ENCODE data around the gene ZFAND3. TPM values are rescaled to one million over a fixed set of nuclear protein-coding genes. Genes with fewer than 3 reads are reported as not detected.

Gene ZFAND3
- total and polyA plus RNA-seq, 12 donors: 21.4 to 163 (median 46.3) TPM

DNA sequence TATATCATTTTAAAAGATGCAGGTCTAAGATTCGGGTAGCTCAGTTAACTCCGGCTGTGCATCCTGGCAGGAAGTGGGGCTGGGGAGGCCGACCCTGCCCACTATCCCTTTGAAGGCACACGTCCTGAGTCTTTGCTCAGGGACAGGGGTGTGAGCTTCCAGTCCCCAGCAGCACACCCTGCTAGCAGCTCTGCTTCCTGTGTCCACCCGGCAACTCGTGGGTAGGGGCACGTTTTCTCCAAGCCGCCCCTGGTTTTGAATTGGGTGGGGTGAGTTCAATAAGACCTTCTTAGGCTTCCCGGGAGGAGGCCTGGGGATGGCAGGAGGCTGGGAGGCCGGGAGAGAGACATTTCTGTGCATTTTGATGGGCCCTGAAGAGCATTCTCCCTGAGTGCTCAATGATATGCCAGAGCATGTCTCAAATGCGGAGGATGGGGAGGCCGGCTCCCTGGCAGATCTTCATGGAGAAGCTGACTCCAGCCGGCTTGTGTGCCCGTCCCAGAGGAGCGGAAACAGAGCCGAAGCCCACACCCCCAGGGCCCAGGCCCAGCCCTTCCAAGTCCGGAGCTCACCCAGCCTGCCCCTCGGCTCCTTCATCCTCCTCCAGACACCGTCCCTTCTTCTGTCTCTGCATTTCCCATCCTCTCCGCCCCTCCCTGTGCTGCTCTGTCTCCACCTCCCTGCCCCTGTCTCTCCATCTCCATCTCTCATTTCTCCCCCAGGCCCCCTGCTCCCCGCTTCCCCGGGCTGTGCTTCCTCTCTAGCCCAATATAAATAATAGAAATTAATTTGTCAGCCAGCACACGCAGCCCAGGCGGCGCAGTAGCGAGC, 36.3 kb upstream of the ZFAND3 start:
- DNase-seq: peak in 2 of 7 donors; percentile 25 to 67
- H3K9me3 ChIP-seq (replicated peaks in 1 of 3): no peaks in the 10 kb centered on the region
- WGBS, 4 donors: 33 to 41% (median 38%) methylated on average over 18 to 26 of the region's 26 CpGs

GRCh38 chr6:37783856-37784584, 35.5 kb upstream of the ZFAND3 start:
- no peak for DNase-seq
- Histone ChIP-seq H3K36me3 (replicated peaks in 1 of 2) (no peaks in the 10 kb centered on the region), H3K27me3 (no peaks in the 10 kb centered on the region), H3K4me1 (replicated peaks in 1 of 2) (peaks cover 0 to 11% of the 10 kb centered on the region in 2 donors), H3K27ac (peak overlapping the region in 1 of 5 donors; percentile 35), H3K4me3 (peak overlapping the region in 2 of 4 donors; percentile 4 to 53), H3K9me3 (replicated peaks in 1 of 3) (no peaks in the 10 kb centered on the region)
- 39 to 49% (median 44%) methylated on average over 33 to 35 of the region's 35 CpGs for WGBS, 4 donors
- intact Hi-C loops (cut with DNase I): no loop called here
- TF ChIP-seq CTCF (IDR thresholded peaks at IDR 0.05) (no peak), POLR2A (IDR thresholded peaks at IDR 0.05) (no peak)

More for the DNA sequence above, 36.3 kb upstream of the ZFAND3 start:
- H3K27me3 ChIP-seq: no peaks in the 10 kb centered on the region
- H3K4me3 ChIP-seq: peak overlapping the region in 2 of 4 donors; percentile 4 to 53
- H3K27ac ChIP-seq: peak overlapping the region in 1 of 5 donors; percentile 35
- intact Hi-C loops (cut with DNase I): no loop called here
- TF ChIP-seq CTCF (IDR thresholded peaks at IDR 0.05): no peak
- TF ChIP-seq POLR2A (IDR thresholded peaks at IDR 0.05): no peak
- H3K4me1 ChIP-seq (replicated peaks in 1 of 2): peaks cover 0 to 11% of the 10 kb centered on the region in 2 donors
- no peaks in the 10 kb centered on the region for H3K36me3 ChIP-seq (replicated peaks in 1 of 2)

- WGBS, 4 donors: 45 to 54% (median 48%) methylated on average over 4 to 7 of the region's 7 CpGs
- peaks cover 0 to 11% of the 10 kb centered on the region in 2 donors for H3K4me1 ChIP-seq (replicated peaks in 1 of 2)
- intact Hi-C loops (cut with DNase I): no loop called here
- peak in 1 of 7 donors; percentile 66 for DNase-seq
- TF ChIP-seq CTCF (IDR thresholded peaks at IDR 0.05) (no peak), POLR2A (IDR thresholded peaks at IDR 0.05) (no peak)
- no peaks in the 10 kb centered on the region for H3K9me3 ChIP-seq (replicated peaks in 1 of 3)
- peak overlapping the region in 1 of 5 donors; percentile 26 for H3K27ac ChIP-seq
- H3K4me3 ChIP-seq: no peak overlapping the region
- no peaks in the 10 kb centered on the region for H3K27me3 ChIP-seq
- H3K36me3 ChIP-seq (replicated peaks in 1 of 2): no peaks in the 10 kb centered on the region
Observed at GRCh38 chr6:37784585-37784967, 35.0 kb upstream of the ZFAND3 start.

GRCh38 chr6:37785002-37785662, 34.4 kb upstream of the ZFAND3 start:
- no peak for DNase-seq
- no peak overlapping the region for H3K4me3 ChIP-seq
- no peaks in the 10 kb centered on the region for H3K9me3 ChIP-seq (replicated peaks in 1 of 3)
- peak overlapping the region in 1 of 5 donors; percentile 26 for H3K27ac ChIP-seq
- TF ChIP-seq POLR2A (IDR thresholded peaks at IDR 0.05) (no peak), CTCF (IDR thresholded peaks at IDR 0.05) (no peak)
- peaks cover 0 to 11% of the 10 kb centered on the region in 2 donors for H3K4me1 ChIP-seq (replicated peaks in 1 of 2)
- no peaks in the 10 kb centered on the region for H3K36me3 ChIP-seq (replicated peaks in 1 of 2)
- no peaks in the 10 kb centered on the region for H3K27me3 ChIP-seq
- intact Hi-C loops (cut with DNase I): no loop called here
- WGBS, 4 donors: 68 to 83% (median 78%) methylated on average over 9 to 13 of the region's 13 CpGs

Data from adrenal gland (tissue), 12 donors.